GF-D8 (cell line): Measurements from ENCODE around the gene IL31RA.

ENCODE experiments used
- DNase-seq: peaks from one replicate; lab custom pipeline; 2025; lab: John Stamatoyannopoulos, UW

IL31RA gene

GRCh38 chr5:55860288-55860687 is 9.1 kb downstream of the IL31RA start:
- no peak for DNase-seq

GRCh38 chr5:55860709-55861108 is 9.6 kb downstream of the IL31RA start:
- DNase-seq = no peak

- no peak for DNase-seq
Measured at GRCh38 chr5:55864606-55865541, 13.7 kb downstream of the IL31RA start.

GRCh38 chr5:55865831-55866230 is 14.7 kb downstream of the IL31RA start:
- DNase-seq = no peak

- no peak for DNase-seq
Measured at GRCh38 chr5:55866485-55866884, 15.3 kb downstream of the IL31RA start.

- DNase-seq = no peak
Measured at GRCh38 chr5:55866934-55867333, 15.8 kb downstream of the IL31RA start.

- no peak for DNase-seq
Measured at GRCh38 chr5:55868846-55869245, 17.7 kb downstream of the IL31RA start.

- no peak for DNase-seq
Measured at GRCh38 chr5:55869847-55870246, 18.7 kb downstream of the IL31RA start.

GRCh38 chr5:55873234-55873633 is 22.1 kb downstream of the IL31RA start:
- no peak for DNase-seq

GRCh38 chr5:55877655-55878054 is 26.5 kb downstream of the IL31RA start:
- DNase-seq = no peak

GRCh38 chr5:55880453-55880852 is 29.3 kb downstream of the IL31RA start:
- DNase-seq = no peak

- no peak for DNase-seq
Measured at GRCh38 chr5:55885359-55885758, 34.2 kb downstream of the IL31RA start.

GRCh38 chr5:55888205-55888604 is 37.0 kb downstream of the IL31RA start:
- no peak for DNase-seq

- DNase-seq = no peak
Measured at GRCh38 chr5:55892479-55892878, 41.3 kb downstream of the IL31RA start.

GRCh38 chr5:55894135-55894534 is 43.0 kb downstream of the IL31RA start:
- DNase-seq = no peak

GRCh38 chr5:55895346-55895745 is 44.2 kb downstream of the IL31RA start:
- DNase-seq = no peak

GRCh38 chr5:55896238-55896637 is 45.1 kb downstream of the IL31RA start:
- no peak for DNase-seq

GRCh38 chr5:55896663-55897062 is 45.5 kb downstream of the IL31RA start:
- DNase-seq = no peak

- DNase-seq = no peak
Measured at GRCh38 chr5:55897206-55897894, 46.2 kb downstream of the IL31RA start.

- no peak for DNase-seq
Measured at GRCh38 chr5:55897905-55898304, 46.7 kb downstream of the IL31RA start.

- no peak for DNase-seq
Measured at GRCh38 chr5:55899344-55899743, 48.2 kb downstream of the IL31RA start.

- no peak for DNase-seq
Measured at GRCh38 chr5:55900068-55900467, 48.9 kb downstream of the IL31RA start.

GRCh38 chr5:55900776-55901175 is 49.6 kb downstream of the IL31RA start:
- DNase-seq = no peak
